GM21423 (cell line): ENCODE results near the gene OXCT1.
"Not testable (repeated sequence)": the region's sequence is repeated elsewhere in the genome, so short reads cannot be mapped to it uniquely, and the experiment has no call there.

Experiments used
- ATAC-seq: cut with Tn5 transposase; IDR thresholded peaks from one replicate; pipeline ENCODE4 v1.9.1; 2021; ENCODE audit warnings: mild to moderate bottlenecking, moderate library complexity; ENCODE audit not compliant: unreplicated experiment

OXCT1 gene

GRCh38 chr5:41778410-41778809, 91.8 kb downstream of the OXCT1 start:
- ATAC-seq: no peak

GRCh38 chr5:41776435-41776834, 93.8 kb downstream of the OXCT1 start:
- ATAC-seq: no peak

GRCh38 chr5:41773799-41774198, 96.4 kb downstream of the OXCT1 start:
- no peak for ATAC-seq

GRCh38 chr5:41772785-41773442, 97.3 kb downstream of the OXCT1 start:
- ATAC-seq: peak; percentile 27

GRCh38 chr5:41772056-41772455, 98.2 kb downstream of the OXCT1 start:
- no peak for ATAC-seq

- ATAC-seq: peak; percentile 83
Observed at GRCh38 chr5:41770799-41771198, 99.4 kb downstream of the OXCT1 start.

GRCh38 chr5:41768692-41769091, 101.5 kb downstream of the OXCT1 start:
- no peak for ATAC-seq

- no peak for ATAC-seq
Observed at GRCh38 chr5:41764650-41765049, 105.6 kb downstream of the OXCT1 start.

- peak; percentile 33 for ATAC-seq
Observed at GRCh38 chr5:41763574-41763973, 106.7 kb downstream of the OXCT1 start.

GRCh38 chr5:41763081-41763480, 107.1 kb downstream of the OXCT1 start:
- no peak for ATAC-seq

GRCh38 chr5:41762426-41762825, 107.8 kb downstream of the OXCT1 start:
- ATAC-seq: no peak

- no peak for ATAC-seq
Observed at GRCh38 chr5:41761663-41762062, 108.6 kb downstream of the OXCT1 start.

- ATAC-seq: no peak
Observed at GRCh38 chr5:41755705-41756104, 114.5 kb downstream of the OXCT1 start.

GRCh38 chr5:41754857-41755256, 115.4 kb downstream of the OXCT1 start:
- peak; percentile 64 for ATAC-seq

- ATAC-seq: no peak
Observed at GRCh38 chr5:41751867-41752266, 118.4 kb downstream of the OXCT1 start.

GRCh38 chr5:41748631-41749030, 121.6 kb downstream of the OXCT1 start:
- peak; percentile 99 for ATAC-seq

GRCh38 chr5:41747708-41748107, 122.5 kb downstream of the OXCT1 start:
- ATAC-seq: no peak

- no peak for ATAC-seq
Observed at GRCh38 chr5:41747301-41747700, 122.9 kb downstream of the OXCT1 start.

GRCh38 chr5:41742608-41743007, 127.6 kb downstream of the OXCT1 start:
- ATAC-seq: not testable (repeated sequence)

- no peak for ATAC-seq
Observed at GRCh38 chr5:41738710-41739354, 131.4 kb downstream of the OXCT1 start.

GRCh38 chr5:41736641-41737040, 133.6 kb downstream of the OXCT1 start:
- no peak for ATAC-seq

GRCh38 chr5:41735213-41735612, 135.0 kb downstream of the OXCT1 start:
- peak; percentile 76 for ATAC-seq

- ATAC-seq: not testable (repeated sequence)
Observed at GRCh38 chr5:41729381-41729780, 140.8 kb downstream of the OXCT1 start.
